Keratinocyte (primary cell): ENCODE measurements around the gene FAF2. TPM values are rescaled to one million over a fixed set of nuclear protein-coding genes. Genes with fewer than 3 reads are reported as not detected.

Experiments
- DNase-seq: peaks from one replicate; pipeline ENCODE4 v3.0.0-alpha.2; 2011; ENCODE audit warnings: low read depth, missing footprints, low spot score
- FAIRE-seq: peaks from 2 replicates; lab custom pipeline; 2011; peaks lifted over from hg19 to GRCh38; lab: Jason Lieb, UNC
- H2AFZ ChIP-seq: 2 replicates; pipeline ENCODE4 v1.6.0; 2012; ENCODE audit warnings: low read length, control low read depth, inconsistent platforms; ENCODE audit not compliant: control insufficient read depth
- H3K27ac ChIP-seq: 2 replicates; pipeline ENCODE4 v1.5.1; 2011; ENCODE audit warnings: low read length; ENCODE audit not compliant: control insufficient read depth, insufficient read depth
- H3K27me3 ChIP-seq: 3 replicates; pipeline ENCODE4 v1.6.0; 2011; ENCODE audit warnings: low read length; ENCODE audit not compliant: control insufficient read depth, insufficient read depth; ENCODE audit errors: extremely low read depth
- H3K36me3 ChIP-seq, 2 experiments: 2 replicates in 1 of 2; 3 replicates in 1 of 2; pipeline ENCODE4 v1.5.1; 2011; ENCODE audit warnings: low read length in 2 of 2, mild to moderate bottlenecking in 1 of 2; ENCODE audit not compliant: control insufficient read depth in 2 of 2, insufficient read depth in 2 of 2; ENCODE audit errors: extremely low read depth in 1 of 2
- H3K4me1 ChIP-seq: 3 replicates; pipeline ENCODE4 v1.5.1; 2011; ENCODE audit warnings: low read length; ENCODE audit not compliant: control insufficient read depth, insufficient read depth; ENCODE audit errors: extremely low read depth
- H3K4me2 ChIP-seq: 3 replicates; pipeline ENCODE4 v1.6.0; 2011; ENCODE audit warnings: low read depth, low read length; ENCODE audit not compliant: control insufficient read depth, insufficient read depth; ENCODE audit errors: extremely low read depth
- H3K4me3 ChIP-seq, 3 experiments: fragments of 200-600 bp in 1 of 3; sonication (generic) in 1 of 3; 2 replicates in 2 of 3; 3 replicates in 1 of 3; pipeline ENCODE4 v1.5.1; 2011 to 2016; ENCODE audit warnings: low read length in 3 of 3, mild to moderate bottlenecking in 3 of 3, control low read depth in 2 of 3, inconsistent platforms in 1 of 3, low read depth in 1 of 3, mixed read lengths in 1 of 3, mixed run types in 1 of 3, moderate library complexity in 1 of 3; ENCODE audit not compliant: control insufficient read depth in 2 of 3, insufficient read depth in 2 of 3; ENCODE audit errors: extremely low read depth in 1 of 3
- H3K79me2 ChIP-seq: 2 replicates; pipeline ENCODE4 v1.6.0; 2012; ENCODE audit warnings: low read length; ENCODE audit not compliant: control insufficient read depth, insufficient read depth
- H3K9ac ChIP-seq: 3 replicates; pipeline ENCODE4 v1.6.0; 2011; ENCODE audit warnings: low read length; ENCODE audit not compliant: control insufficient read depth, insufficient read depth; ENCODE audit errors: extremely low read depth
- H3K9me1 ChIP-seq: 3 replicates; pipeline ENCODE4 v1.6.0; 2011; ENCODE audit warnings: low read length; ENCODE audit not compliant: control insufficient read depth, insufficient read depth; ENCODE audit errors: extremely low read depth
- H3K9me3 ChIP-seq: 2 replicates; pipeline ENCODE4 v1.5.1; 2012; ENCODE audit warnings: low read depth, low read length; ENCODE audit not compliant: control insufficient read depth
- H4K20me1 ChIP-seq: 3 replicates; pipeline ENCODE4 v1.6.0; 2011; ENCODE audit warnings: low read length; ENCODE audit not compliant: control insufficient read depth, insufficient read depth; ENCODE audit errors: extremely low read depth
- CTCF ChIP-seq, 3 experiments: IDR thresholded peaks in 1 of 3; conservative IDR thresholded peaks in 1 of 3; optimal IDR thresholded peaks in 1 of 3; 2 replicates in 2 of 3; 3 replicates in 1 of 3; pipeline versions ENCODE3 to v1.5.1; 2011; ENCODE audit warnings: low read length in 3 of 3, mild to moderate bottlenecking in 3 of 3, moderate library complexity in 2 of 3, control low read depth in 1 of 3, inconsistent platforms in 1 of 3; ENCODE audit not compliant: insufficient read depth in 2 of 3; ENCODE audit errors: extremely low read depth in 1 of 3
- EZH2 ChIP-seq: IDR thresholded peaks from one replicate; pipeline ENCODE4 v1.6.1; 2012; ENCODE audit warnings: inconsistent platforms, mild to moderate bottlenecking, low read length, moderate library complexity
- dilution Hi-C: fragments of 300-500 bp; cut with MboI; formaldehyde crosslinking; loops from one replicate; pipeline ENCODE4 v1.7.0; 2020; ENCODE audit warnings: low sequenced_read_pairs; ENCODE audit not compliant: extremely low pct_ligation_motif_present
- polyA plus RNA-seq, 5 experiments: library from polyadenylated mRNA; depleted of rRNA in 3 of 5; stranded (reverse) in 3 of 5; stranded (forward) in 1 of 5; unstranded in 1 of 5; fragments of >200 nt; gene quantifications; 1 replicate in 1 of 5; 2 replicates in 3 of 5; 3 replicates in 1 of 5; pipeline versions ENCODE4 v1.2.1 to v1.2.3, GENCODE V29; 2011 to 2012; ENCODE audit warnings: missing spikeins in 2 of 5, low read depth in 1 of 5, low replicate concordance in 1 of 5

The FAF2 gene
- polyA plus RNA-seq, 1 donor (not counting 4 experiments of a cell fraction or from before 2014, with no cell fraction given), result 52.9 TPM

GRCh38 chr5:176535664-176536131 is 87.5 kb downstream of the FAF2 start:
- Histone ChIP-seq H3K79me2 (peaks cover 36% of the 10 kb centered on the region), H3K36me3 (peaks cover 0 to 15% of the 10 kb centered on the region in 2 experiments), H3K9me1 (peaks cover 4% of the 10 kb centered on the region), H3K4me2 (peak overlapping the region; percentile 94), H3K9me3 (no peaks in the 10 kb centered on the region), H3K27me3 (no peaks in the 10 kb centered on the region), H2AFZ (no peak overlapping the region), H3K4me1 (peaks cover 37% of the 10 kb centered on the region), H3K27ac (peak overlapping the region; percentile 98), H4K20me1 (no peaks in the 10 kb centered on the region), H3K9ac (peak overlapping the region; percentile 97), H3K4me3 (peak overlapping the region; percentile 66 to 95 (median 94))
- TF ChIP-seq CTCF (optimal IDR thresholded peaks at IDR 0.05 in 1 of 3, IDR thresholded peaks at IDR 0.05 in 1 of 3, conservative IDR thresholded peaks at IDR 0.05 in 1 of 3; ENCODE audit: extremely low read depth in 1 of 3, insufficient read depth in 2 of 3, low read length in 3 of 3), result no peak
- TF ChIP-seq EZH2, result no peak
- DNase-seq (no peak), FAIRE-seq (no peak)
- dilution Hi-C loops, result no loop called here

- DNase-seq (no peak), FAIRE-seq (no peak)
- no peak for TF ChIP-seq EZH2
- TF ChIP-seq CTCF (optimal IDR thresholded peaks at IDR 0.05 in 1 of 3, IDR thresholded peaks at IDR 0.05 in 1 of 3, conservative IDR thresholded peaks at IDR 0.05 in 1 of 3; ENCODE audit: extremely low read depth in 1 of 3, insufficient read depth in 2 of 3, low read length in 3 of 3), result no peak
- H3K9ac ChIP-seq, result peak overlapping the region; percentile 97
- H3K4me3 ChIP-seq, result peak overlapping the region; percentile 66 to 95 (median 94)
- peaks cover 4% of the 10 kb centered on the region for H3K9me1 ChIP-seq
- no peaks in the 10 kb centered on the region for H4K20me1 ChIP-seq
- peak overlapping the region; percentile 94 for H3K4me2 ChIP-seq
- H3K79me2 ChIP-seq, result peaks cover 36% of the 10 kb centered on the region
- H3K36me3 ChIP-seq, result peaks cover 0 to 10% of the 10 kb centered on the region in 2 experiments
- H3K27ac ChIP-seq, result peak overlapping the region; percentile 98
- dilution Hi-C loops, result no loop called here
- no peaks in the 10 kb centered on the region for H3K9me3 ChIP-seq
- H2AFZ ChIP-seq, result no peak overlapping the region
- peaks cover 42% of the 10 kb centered on the region for H3K4me1 ChIP-seq
- H3K27me3 ChIP-seq, result no peaks in the 10 kb centered on the region
Observed at GRCh38 chr5:176536132-176536901, 88.1 kb downstream of the FAF2 start.
